Umbilical cord (tissue), 2 donors: ENCODE measurements around the gene ZNF823. TPM values are rescaled to one million over a fixed set of nuclear protein-coding genes. Genes with fewer than 3 reads are reported as not detected.

Experiments
- DNase-seq: peaks from one replicate; pipeline ENCODE4 v3.0.0-alpha.2; 2015; ENCODE audit warnings: low spot score
- total RNA-seq: library from RNA; depleted of rRNA; stranded (reverse); fragments of >200 nt; gene quantifications from one replicate; pipeline ENCODE4 v1.2.3, GENCODE V29; 2014; ENCODE audit warnings: low replicate concordance; ENCODE audit not compliant: insufficient read depth

Gene ZNF823
- total RNA-seq, 1 donor from 2014 or later: 22.1 TPM

DNA sequence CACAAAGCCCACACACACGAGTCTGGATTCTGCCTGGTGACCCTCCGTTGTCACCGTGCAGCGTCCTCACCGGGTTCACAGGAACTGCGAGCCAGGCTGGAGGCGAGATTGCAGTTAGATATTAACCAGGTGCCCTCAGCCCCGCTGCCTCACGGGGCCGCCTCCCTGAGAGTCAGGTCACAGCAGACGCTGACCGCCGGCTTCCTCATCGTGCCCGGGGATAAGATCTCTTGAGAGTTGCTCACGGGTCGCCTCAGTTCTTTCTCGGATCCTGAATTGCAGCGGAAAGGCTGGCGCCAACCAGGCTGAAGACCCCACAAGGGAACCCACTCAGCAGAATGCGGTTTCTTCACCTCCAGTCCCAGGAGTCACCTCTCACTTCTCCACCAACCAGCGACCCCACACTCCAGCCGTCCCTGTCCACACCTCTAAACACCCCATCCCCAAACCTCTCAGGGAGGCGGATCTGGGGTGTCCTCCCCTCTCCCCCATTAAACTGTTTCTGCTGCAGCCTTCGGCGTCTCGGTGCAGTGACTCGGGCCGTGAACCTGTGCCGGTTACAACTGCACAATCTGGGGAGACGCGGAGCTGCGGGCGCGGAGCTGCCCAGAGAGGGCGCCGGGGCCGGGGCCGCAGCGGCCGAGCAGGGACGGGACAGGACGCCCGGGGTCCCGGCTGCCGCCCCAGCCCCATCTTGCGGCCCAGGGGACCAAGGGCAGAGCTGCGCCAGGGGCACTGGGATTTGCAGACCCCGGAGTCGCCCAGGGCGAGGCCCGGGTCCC is 591 bp downstream of the ZNF823 start:
- peak; percentile 19 for DNase-seq

GRCh38 chr19:11736696-11737095 is 2.0 kb downstream of the ZNF823 start:
- peak; percentile 55 for DNase-seq

- DNase-seq: peak; percentile 15
These were observed 3.4 kb downstream of the ZNF823 start for GRCh38 chr19:11735375-11735774.

DNA sequence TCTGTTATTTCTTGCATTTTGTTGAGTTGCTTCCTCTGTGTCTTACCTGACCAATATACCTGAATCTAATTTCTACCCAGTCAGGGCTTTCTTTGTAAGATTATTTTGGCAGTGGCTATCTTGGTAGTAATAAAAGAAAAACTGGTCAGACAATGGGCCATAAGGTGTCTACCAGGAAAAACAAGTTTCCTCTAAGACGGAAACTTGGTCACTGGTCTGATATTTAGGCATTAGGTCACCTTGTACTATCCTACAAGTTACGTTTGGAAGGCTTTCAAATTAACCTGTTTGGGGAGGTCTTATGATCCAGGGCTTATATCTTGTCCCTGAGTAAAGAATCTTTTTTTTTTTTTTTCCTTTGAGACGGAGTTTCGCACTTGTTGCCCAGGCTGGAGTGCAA is 9.2 kb downstream of the ZNF823 start:
- DNase-seq: no peak

DNA sequence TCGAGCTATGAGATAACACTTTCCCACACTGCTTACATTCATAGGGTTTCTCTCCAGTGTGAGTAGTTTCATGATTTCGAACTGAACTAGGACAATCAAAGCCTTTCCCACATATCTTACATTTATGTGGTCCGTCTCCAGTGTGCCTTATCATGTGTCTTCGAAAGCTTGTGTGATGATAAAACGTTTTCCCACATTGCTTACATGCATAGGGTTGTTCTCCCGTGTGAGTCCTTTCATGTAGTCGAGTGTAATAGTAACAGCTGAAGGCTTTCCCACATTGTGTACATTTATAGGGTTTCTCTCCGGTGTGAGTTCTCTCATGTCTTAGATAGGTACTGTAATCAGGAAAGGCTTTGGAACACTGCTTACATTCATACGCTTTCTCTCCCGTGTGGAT is 16.3 kb downstream of the ZNF823 start:
- DNase-seq: no peak

GRCh38 chr19:11721681-11722080 is 17.1 kb downstream of the ZNF823 start:
- DNase-seq: no peak

GRCh38 chr19:11710313-11710712 is 28.4 kb downstream of the ZNF823 start:
- DNase-seq: no peak

GRCh38 chr19:11708457-11708856 is 30.3 kb downstream of the ZNF823 start:
- no peak for DNase-seq

GRCh38 chr19:11705474-11705873 is 33.3 kb downstream of the ZNF823 start:
- DNase-seq: no peak

GRCh38 chr19:11704626-11705025 is 34.1 kb downstream of the ZNF823 start:
- no peak for DNase-seq

GRCh38 chr19:11699931-11700794 is 38.6 kb downstream of the ZNF823 start:
- peak; percentile 15 for DNase-seq

DNA sequence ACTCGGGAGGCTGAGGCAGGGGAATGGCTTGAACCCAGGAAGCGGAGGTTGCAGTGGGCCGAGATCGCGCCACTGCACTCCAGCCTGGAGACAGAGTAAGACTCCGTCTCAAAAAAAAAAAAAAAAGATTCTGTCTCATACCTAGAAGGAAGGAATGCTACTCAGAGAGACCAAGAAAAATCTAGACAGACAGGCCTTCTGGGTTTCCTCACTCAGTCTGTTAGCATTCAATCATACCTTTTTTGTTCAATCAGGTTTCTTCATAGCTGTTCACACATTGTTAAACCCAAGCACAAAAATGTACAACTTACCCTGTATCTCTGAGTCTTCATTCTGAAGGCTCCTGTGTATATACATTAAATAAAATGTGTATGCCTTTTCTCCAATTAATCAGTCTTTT is 40.5 kb downstream of the ZNF823 start:
- DNase-seq: peak; percentile 27

GRCh38 chr19:11697284-11697855 is 41.4 kb downstream of the ZNF823 start:
- no peak for DNase-seq

GRCh38 chr19:11694533-11695439 is 44.0 kb downstream of the ZNF823 start:
- DNase-seq: peak; percentile 97

DNA sequence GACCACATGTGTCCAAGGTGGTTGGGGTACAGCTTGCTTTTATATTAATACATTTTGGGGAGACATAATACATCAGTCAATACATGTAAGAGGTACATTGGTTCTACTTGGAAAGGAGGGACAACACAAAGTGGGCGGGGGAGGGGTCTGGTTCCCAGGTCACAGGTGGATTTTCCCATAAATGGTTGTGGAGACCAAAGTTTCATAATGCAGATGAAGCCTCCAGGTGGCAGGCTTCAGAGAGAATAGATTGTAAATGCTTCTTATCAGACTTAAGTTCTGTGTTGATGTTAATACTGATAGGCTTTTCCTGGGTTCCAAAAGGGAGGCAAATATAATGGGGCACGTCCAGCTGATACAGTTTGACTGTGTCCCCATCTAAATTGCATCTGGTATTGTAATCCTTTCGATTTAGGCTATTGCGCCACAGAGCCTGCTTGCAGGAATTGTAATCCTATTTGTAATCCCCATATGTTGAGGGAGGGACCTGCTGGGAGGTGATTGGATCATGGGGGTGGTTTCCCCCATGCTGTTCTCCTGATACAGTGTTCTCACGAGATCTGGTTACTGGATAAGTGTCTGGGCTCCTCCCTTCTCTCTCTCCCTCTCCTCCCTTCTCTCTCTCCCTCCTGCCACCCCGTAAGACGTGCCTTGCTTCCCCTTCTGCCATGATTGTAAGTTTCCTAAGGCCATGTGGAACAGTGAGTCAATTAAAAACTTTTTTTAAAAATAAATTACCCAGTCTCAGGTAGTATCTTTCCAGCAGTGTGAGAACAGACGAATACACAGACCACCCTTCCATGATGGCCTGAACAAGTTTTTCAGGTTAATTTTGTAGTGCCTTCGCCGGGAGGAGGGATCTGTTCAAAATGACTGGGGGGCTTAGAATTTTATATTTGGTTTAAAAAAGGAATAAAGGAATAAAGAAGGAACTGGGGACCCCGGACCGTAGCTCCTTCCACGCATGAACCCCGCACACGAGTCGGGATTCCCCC is 44.9 kb downstream of the ZNF823 start:
- peak; percentile 30 for DNase-seq

GRCh38 chr19:11692127-11692790 is 46.5 kb downstream of the ZNF823 start:
- no peak for DNase-seq

DNA sequence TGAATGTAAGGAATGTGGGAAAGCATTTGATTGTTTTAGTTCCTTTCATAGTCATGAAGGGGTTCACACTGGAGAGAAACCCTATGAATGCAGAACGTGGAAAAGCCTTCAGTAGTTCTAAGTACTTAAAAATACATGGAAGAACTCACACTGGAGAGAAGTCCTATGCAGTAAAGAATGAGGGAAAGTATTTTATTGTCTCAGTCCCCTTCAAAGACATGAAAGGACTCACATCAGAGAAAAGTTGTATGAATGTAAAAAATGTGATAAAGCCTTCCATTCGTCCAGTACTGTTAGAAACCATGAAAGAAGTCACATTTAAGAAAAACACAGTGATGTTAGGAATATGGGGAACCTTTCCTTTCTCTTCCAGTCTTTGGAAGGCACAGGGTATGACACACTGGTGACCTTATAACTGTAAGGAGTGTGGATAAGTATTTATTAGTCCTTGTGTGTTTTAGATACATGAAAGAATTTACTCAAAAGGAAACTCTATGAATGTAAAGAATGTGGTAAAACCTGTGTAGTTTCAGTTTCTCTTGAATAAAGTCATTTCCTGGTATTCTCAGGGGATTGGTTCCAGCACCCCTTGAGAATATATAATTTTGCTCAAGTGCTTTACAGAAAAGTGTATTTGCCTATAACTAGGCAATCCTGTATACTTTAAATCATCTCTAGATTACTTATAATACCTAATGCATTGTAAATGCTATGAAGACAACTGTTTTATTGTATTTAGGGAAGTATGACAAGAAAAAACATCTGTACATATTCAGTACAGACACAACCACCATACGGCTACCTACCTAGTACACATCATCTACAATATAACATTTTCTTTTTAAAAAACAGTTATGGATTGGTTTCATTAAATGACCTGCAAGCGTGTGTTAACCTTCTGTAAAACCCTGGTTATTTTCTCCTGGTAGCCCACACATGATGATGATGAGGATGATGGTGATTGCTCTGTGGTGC is 52.8 kb downstream of the ZNF823 start:
- no peak for DNase-seq

DNA sequence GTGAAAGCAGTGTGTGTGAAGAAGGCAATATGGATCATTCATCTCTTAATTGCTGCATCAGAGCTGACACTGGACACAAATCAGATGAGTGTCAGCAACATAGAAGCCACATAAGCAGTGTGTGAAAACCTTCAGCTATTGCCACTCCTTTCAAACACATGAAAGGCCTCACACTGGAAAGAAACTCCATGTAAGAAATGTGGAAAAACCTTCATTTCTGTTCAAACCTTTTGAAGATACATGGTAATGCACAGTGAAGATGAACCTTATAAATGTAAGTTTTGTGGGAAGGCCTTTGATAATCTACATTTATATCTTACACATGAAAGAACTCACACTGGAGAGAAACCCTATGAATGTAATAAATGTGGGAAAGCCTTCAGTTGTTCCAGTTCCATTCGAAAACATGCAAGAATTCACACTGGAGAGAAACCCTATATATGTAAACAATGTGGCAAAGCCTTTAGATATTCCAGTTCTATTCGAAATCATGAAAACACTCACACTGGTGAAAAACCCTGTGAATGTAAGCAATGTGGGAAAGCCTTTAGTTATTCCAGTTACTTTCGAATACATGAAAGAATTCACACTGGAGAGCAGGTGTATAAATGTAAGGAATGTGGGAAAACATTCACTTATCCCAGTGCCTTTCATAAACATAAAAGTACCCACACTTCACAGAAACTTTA is 53.6 kb downstream of the ZNF823 start:
- no peak for DNase-seq
